Lung (tissue), 12 donors: Measurements from ENCODE around the gene FCN1. TPM values are rescaled to one million over a fixed set of nuclear protein-coding genes. Genes with fewer than 3 reads are reported as not detected.

Source experiments
- ATAC-seq: fragments of 200-7000 bp; cut with Tn5 transposase; one replicate; pipeline ENCODE4 v1.9.1; 2020; ENCODE audit warnings: moderate number of reproducible peaks; ENCODE audit not compliant: insufficient read depth, low FRiP score
- DNase-seq, 3 donors: peaks; one replicate each; pipeline ENCODE4 v3.0.0-alpha.2; 2013 to 2017
- H3K27ac ChIP-seq, 2 donors: one replicate each; pipeline ENCODE4 v1.5.1; 2013; ENCODE audit warnings: mild to moderate bottlenecking in 2 of 2, moderate library complexity in 2 of 2, control low read depth in 1 of 2, inconsistent platforms in 1 of 2, low read depth in 1 of 2, low read length in 1 of 2
- H3K27me3 ChIP-seq, 3 donors: one replicate each; pipeline ENCODE4 v1.5.1; 2013; ENCODE audit warnings: low read length in 2 of 3; ENCODE audit not compliant: control insufficient read depth in 3 of 3, insufficient read depth in 3 of 3
- H3K36me3 ChIP-seq, 4 donors: one replicate each; pipeline ENCODE4 v1.5.1; 2013; ENCODE audit warnings: low read length in 4 of 4, mild to moderate bottlenecking in 1 of 4, moderate library complexity in 1 of 4; ENCODE audit not compliant: control insufficient read depth in 4 of 4, insufficient read depth in 4 of 4
- H3K4me1 ChIP-seq, 5 donors: one replicate each; pipeline ENCODE4 v1.5.1; 2013; ENCODE audit warnings: low read length in 5 of 5, mild to moderate bottlenecking in 2 of 5, moderate library complexity in 1 of 5; ENCODE audit not compliant: control insufficient read depth in 5 of 5, insufficient read depth in 5 of 5
- H3K4me3 ChIP-seq: one replicate; pipeline ENCODE4 v1.5.1; 2013; ENCODE audit warnings: mild to moderate bottlenecking, control low read depth, moderate library complexity
- H3K9ac ChIP-seq, 2 donors: one replicate each; pipeline ENCODE4 v1.5.1; 2013; ENCODE audit warnings: low read length in 2 of 2, control low read depth in 1 of 2; ENCODE audit not compliant: insufficient read depth in 1 of 2
- H3K9me3 ChIP-seq, 4 donors: one replicate each; pipeline ENCODE4 v1.5.1; 2013; ENCODE audit warnings: low read length in 3 of 4, mild to moderate bottlenecking in 1 of 4, moderate library complexity in 1 of 4; ENCODE audit not compliant: control insufficient read depth in 4 of 4, insufficient read depth in 3 of 4
- CTCF ChIP-seq: IDR thresholded peaks from 2 replicates; pipeline ENCODE4 v1.5.1; 2012; ENCODE audit warnings: mild to moderate bottlenecking; ENCODE audit errors: control extremely low read depth, extremely low read depth
- WGBS, 2 donors: extraction: QIAGEN DNeasy Blood & Tissue Kit; methylation state at CpG; one replicate each; pipeline ENCODE4 v1.1.7; 2013; 5-methylcytosine and 5-hydroxymethylcytosine counted together
- polyA plus RNA-seq, 2 donors: library from polyadenylated mRNA; stranded (reverse); fragments of 200-250 nt; gene quantifications; one replicate each; pipeline ENCODE4 v1.2.1, GENCODE V29; 2013
- total RNA-seq, 2 donors: library from RNA; depleted of rRNA in 1 of 2; stranded (reverse); fragments of >200 nt in 1 of 2; gene quantifications; one replicate each; pipeline ENCODE4 v1.2.1, GENCODE V29; 2014 to 2021
- donor health status: control.
- donor health status: control.
- donor health status: Bipolar disorder and iron deficiency.
- donor health status: healthy.
- donor health status: DM: yes; HTN: yes; CAD: no.

FCN1 gene
- total and polyA plus RNA-seq, 4 donors: 18.7 to 149 (median 48.2) TPM

GRCh38 chr9:134884492-134884891, 33.2 kb downstream of the FCN1 start:
- ATAC-seq: no peak

DNA sequence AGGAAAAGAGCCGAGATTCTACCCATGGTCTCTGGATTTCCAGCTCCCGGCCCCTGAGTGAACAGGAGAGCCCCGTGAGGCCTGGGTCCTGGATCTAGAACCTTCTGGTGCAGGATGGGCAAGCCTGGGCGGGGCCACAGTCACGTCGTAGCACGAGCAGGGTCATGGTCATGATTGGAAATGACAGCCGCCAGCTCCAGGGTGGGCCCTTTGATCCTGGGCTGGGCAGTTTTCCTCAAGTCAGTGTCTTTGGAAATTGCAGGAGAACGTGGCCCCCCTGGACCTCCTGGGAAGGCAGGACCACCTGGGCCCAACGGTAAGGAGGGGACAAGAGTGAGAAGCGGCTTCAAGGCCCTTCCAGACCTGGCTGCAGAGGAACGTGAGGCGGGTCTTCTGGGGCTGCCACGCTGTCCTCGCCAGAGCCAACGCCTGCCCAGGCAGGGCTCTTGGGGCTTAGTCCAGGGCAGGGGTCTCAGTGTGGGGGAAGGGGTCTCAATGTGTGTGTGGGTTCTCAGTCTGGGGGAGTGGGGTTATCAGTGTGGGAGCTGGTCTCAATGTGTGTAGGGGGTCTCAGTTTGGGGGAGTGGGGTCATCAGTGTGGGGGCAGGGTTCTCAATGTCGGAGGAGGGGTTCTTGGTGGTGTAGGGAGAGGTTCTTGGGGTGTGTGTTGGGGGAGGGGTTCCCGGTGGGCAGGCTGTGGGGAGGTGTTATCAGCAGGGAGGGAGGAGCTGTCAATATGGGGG, 34.5 kb downstream of the FCN1 start:
- DNase-seq: no peak
- H3K27me3 ChIP-seq: no peaks in the 10 kb centered on the region
- no peak overlapping the region for H3K27ac ChIP-seq
- no peaks in the 10 kb centered on the region for H3K36me3 ChIP-seq
- H3K4me1 ChIP-seq: peaks cover 0 to 16% (median 0%) of the 10 kb centered on the region in 5 donors
- no peak for TF ChIP-seq CTCF
- WGBS, 2 donors: 92 to 95% methylated on average over 18 of the region's 18 CpGs
- H3K4me3 ChIP-seq: no peak overlapping the region
- peaks cover 0 to 3% (median 0%) of the 10 kb centered on the region in 4 donors for H3K9me3 ChIP-seq
- ATAC-seq: no peak
- H3K9ac ChIP-seq: no peak overlapping the region

More at GRCh38 chr9:134884492-134884891, 33.2 kb downstream of the FCN1 start:
- Histone ChIP-seq H3K9ac (no peak overlapping the region), H3K27ac (no peak overlapping the region), H3K4me1 (peaks cover 0 to 16% (median 0%) of the 10 kb centered on the region in 5 donors), H3K9me3 (peaks cover 0 to 3% (median 0%) of the 10 kb centered on the region in 4 donors), H3K27me3 (no peaks in the 10 kb centered on the region), H3K4me3 (no peak overlapping the region), H3K36me3 (no peaks in the 10 kb centered on the region)
- TF ChIP-seq CTCF: no peak
- no peak for DNase-seq
- 82 to 88% methylated on average over 8 of the region's 8 CpGs for WGBS, 2 donors

GRCh38 chr9:134882204-134882785, 35.4 kb downstream of the FCN1 start:
- DNase-seq: no peak
- 93 to 94% methylated on average over 3 of the region's 3 CpGs for WGBS, 2 donors
- Histone ChIP-seq H3K4me3 (no peak overlapping the region), H3K27ac (no peak overlapping the region), H3K9me3 (peaks cover 0 to 3% (median 0%) of the 10 kb centered on the region in 4 donors), H3K4me1 (peaks cover 0 to 16% (median 0%) of the 10 kb centered on the region in 5 donors), H3K27me3 (no peaks in the 10 kb centered on the region), H3K9ac (no peak overlapping the region), H3K36me3 (no peaks in the 10 kb centered on the region)
- no peak for TF ChIP-seq CTCF
- ATAC-seq: no peak
